ENCODE measurements around the gene EBF3.

Gene EBF3

DNA sequence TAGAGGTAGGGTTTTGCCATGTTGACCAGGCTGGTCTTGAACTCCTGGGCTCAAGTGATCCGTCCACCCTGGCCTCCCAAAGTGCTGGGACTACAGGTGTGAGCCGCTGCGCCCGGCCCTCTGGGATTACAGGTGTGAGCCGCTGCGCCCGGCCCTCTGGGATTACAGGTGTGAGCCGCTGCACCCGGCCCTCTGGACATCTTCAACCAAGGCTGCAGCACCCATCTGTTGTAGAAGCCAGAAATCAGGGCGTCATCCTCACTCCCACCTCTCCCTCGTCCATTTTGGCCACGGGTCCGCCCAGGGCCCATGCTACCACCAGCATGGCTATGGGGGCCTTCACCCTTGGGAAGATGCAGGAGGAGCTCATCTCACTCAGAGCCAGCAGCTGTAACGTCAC is 38.5 kb upstream of the EBF3 start:
- H3K4me1 ChIP-seq (ENCODE audit: low read length) = no peaks in the 10 kb centered on the region
- no peak overlapping the region for H3K4me2 ChIP-seq (ENCODE audit: low read length)
- no peak overlapping the region for H3K9ac ChIP-seq (ENCODE audit: low read length)
- no peaks in the 10 kb centered on the region for H3K79me2 ChIP-seq (ENCODE audit: low read length)
- no peak overlapping the region for H2AFZ ChIP-seq (ENCODE audit: low read depth, low read length)
- H3K9me3 ChIP-seq (ENCODE audit: insufficient read depth, low read length) = no peaks in the 10 kb centered on the region
- no peak for TF ChIP-seq EZH2phosphoT487 (IDR thresholded peaks at IDR 0.05; ENCODE audit: low read depth)
- TF ChIP-seq, protein P1, sequence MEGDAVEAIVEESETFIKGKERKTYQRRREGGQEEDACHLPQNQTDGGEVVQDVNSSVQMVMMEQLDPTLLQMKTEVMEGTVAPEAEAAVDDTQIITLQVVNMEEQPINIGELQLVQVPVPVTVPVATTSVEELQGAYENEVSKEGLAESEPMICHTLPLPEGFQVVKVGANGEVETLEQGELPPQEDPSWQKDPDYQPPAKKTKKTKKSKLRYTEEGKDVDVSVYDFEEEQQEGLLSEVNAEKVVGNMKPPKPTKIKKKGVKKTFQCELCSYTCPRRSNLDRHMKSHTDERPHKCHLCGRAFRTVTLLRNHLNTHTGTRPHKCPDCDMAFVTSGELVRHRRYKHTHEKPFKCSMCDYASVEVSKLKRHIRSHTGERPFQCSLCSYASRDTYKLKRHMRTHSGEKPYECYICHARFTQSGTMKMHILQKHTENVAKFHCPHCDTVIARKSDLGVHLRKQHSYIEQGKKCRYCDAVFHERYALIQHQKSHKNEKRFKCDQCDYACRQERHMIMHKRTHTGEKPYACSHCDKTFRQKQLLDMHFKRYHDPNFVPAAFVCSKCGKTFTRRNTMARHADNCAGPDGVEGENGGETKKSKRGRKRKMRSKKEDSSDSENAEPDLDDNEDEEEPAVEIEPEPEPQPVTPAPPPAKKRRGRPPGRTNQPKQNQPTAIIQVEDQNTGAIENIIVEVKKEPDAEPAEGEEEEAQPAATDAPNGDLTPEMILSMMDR (IDR thresholded peaks at IDR 0.05; ENCODE audit: low read depth, low read length) = no peak
- H3K27ac ChIP-seq (ENCODE audit: low read length) = no peak overlapping the region
- no peak overlapping the region for H3K4me3 ChIP-seq (ENCODE audit: low read length)
- H4K20me1 ChIP-seq (ENCODE audit: insufficient read depth, low read length) = no peaks in the 10 kb centered on the region
- H3K36me3 ChIP-seq (replicated peaks; ENCODE audit: low read depth, low read length) = no peaks in the 10 kb centered on the region
- H3K27me3 ChIP-seq (ENCODE audit: low read depth, low read length) = no peaks in the 10 kb centered on the region

DNA sequence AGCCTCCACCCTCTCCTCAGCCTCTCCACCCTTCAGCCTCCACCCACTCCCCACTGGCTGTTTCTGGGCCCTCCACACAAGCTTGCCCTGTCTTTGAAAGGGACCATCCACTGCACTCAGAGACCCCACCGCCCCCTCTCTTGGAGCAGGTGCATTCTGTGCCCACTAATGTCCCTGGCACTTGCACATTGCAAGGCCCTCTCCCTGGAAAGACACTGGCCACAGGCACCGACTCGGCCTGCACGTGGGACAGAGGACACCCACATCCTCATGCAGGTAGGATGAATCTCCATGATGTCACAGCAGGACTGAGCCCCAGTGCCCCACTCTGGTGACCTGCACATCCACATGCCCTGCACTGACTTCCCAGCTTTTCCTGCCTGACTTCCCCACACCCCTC is 36.8 kb upstream of the EBF3 start:
- no peak overlapping the region for H3K4me2 ChIP-seq (ENCODE audit: low read length)
- no peak overlapping the region for H2AFZ ChIP-seq (ENCODE audit: low read depth, low read length)
- H3K4me1 ChIP-seq (ENCODE audit: low read length) = no peaks in the 10 kb centered on the region
- TF ChIP-seq, protein P1 (IDR thresholded peaks at IDR 0.05; ENCODE audit: low read depth, low read length) = no peak
- no peak for TF ChIP-seq EZH2phosphoT487 (IDR thresholded peaks at IDR 0.05; ENCODE audit: low read depth)
- no peaks in the 10 kb centered on the region for H3K9me3 ChIP-seq (ENCODE audit: insufficient read depth, low read length)
- H3K4me3 ChIP-seq (ENCODE audit: low read length) = no peak overlapping the region
- H3K27ac ChIP-seq (ENCODE audit: low read length) = no peak overlapping the region
- no peaks in the 10 kb centered on the region for H3K36me3 ChIP-seq (replicated peaks; ENCODE audit: low read depth, low read length)
- H3K79me2 ChIP-seq (ENCODE audit: low read length) = no peaks in the 10 kb centered on the region
- H3K9ac ChIP-seq (ENCODE audit: low read length) = no peak overlapping the region
- no peaks in the 10 kb centered on the region for H4K20me1 ChIP-seq (ENCODE audit: insufficient read depth, low read length)
- no peaks in the 10 kb centered on the region for H3K27me3 ChIP-seq (ENCODE audit: low read depth, low read length)

DNA sequence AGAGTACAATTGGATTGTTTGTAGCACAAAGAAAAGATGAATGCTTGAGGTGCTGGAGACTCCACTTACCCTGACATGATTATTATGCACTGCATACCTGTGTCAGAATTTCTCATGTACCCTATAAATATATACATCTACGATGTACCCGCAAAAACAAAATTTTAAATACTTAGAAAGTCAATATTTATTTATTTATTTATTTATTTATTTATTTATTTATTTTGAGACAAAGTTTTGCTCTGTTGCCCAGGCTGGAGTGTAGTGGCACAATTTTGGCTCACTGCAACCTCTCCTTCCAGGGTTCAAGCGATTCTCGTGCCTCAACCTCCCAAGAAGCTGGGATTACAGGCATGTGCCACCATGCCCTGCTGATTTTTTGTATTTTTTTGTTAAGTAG is 35.1 kb upstream of the EBF3 start:
- no peak overlapping the region for H3K4me2 ChIP-seq (ENCODE audit: low read length)
- H3K4me1 ChIP-seq (ENCODE audit: low read length) = no peaks in the 10 kb centered on the region
- H3K4me3 ChIP-seq (ENCODE audit: low read length) = no peak overlapping the region
- no peak overlapping the region for H3K27ac ChIP-seq (ENCODE audit: low read length)
- no peak for TF ChIP-seq EZH2phosphoT487 (IDR thresholded peaks at IDR 0.05; ENCODE audit: low read depth)
- TF ChIP-seq, protein P1 (IDR thresholded peaks at IDR 0.05; ENCODE audit: low read depth, low read length) = no peak
- no peaks in the 10 kb centered on the region for H3K79me2 ChIP-seq (ENCODE audit: low read length)
- H3K9me3 ChIP-seq (ENCODE audit: insufficient read depth, low read length) = no peaks in the 10 kb centered on the region
- no peak overlapping the region for H3K9ac ChIP-seq (ENCODE audit: low read length)
- no peaks in the 10 kb centered on the region for H4K20me1 ChIP-seq (ENCODE audit: insufficient read depth, low read length)
- H3K27me3 ChIP-seq (ENCODE audit: low read depth, low read length) = no peaks in the 10 kb centered on the region
- no peaks in the 10 kb centered on the region for H3K36me3 ChIP-seq (replicated peaks; ENCODE audit: low read depth, low read length)
- H2AFZ ChIP-seq (ENCODE audit: low read depth, low read length) = no peak overlapping the region

DNA sequence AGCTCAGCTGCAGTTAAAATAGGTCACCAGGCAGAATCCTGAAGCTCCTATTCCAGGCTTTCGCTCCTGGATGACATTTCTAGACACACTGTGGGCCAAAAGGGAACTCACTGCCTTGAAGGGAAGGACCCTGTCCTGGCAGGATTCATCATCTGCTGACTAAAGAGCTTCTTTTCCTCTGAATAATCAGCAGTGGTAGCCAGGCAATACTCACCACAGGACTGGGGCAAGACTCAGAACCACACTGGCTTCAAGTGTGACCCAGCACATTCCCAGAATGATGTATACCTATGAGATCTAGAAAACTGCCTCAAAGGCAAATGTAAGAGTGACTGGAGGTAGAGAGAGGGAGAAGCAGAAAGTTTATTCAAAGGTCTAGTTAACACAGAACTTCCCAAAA is 29.5 kb upstream of the EBF3 start:
- no peak overlapping the region for H3K27ac ChIP-seq (ENCODE audit: low read length)
- no peak for TF ChIP-seq EZH2phosphoT487 (IDR thresholded peaks at IDR 0.05; ENCODE audit: low read depth)
- TF ChIP-seq, protein P1 (IDR thresholded peaks at IDR 0.05; ENCODE audit: low read depth, low read length) = no peak
- H3K27me3 ChIP-seq (ENCODE audit: low read depth, low read length) = no peaks in the 10 kb centered on the region
- H3K9me3 ChIP-seq (ENCODE audit: insufficient read depth, low read length) = no peaks in the 10 kb centered on the region
- no peak overlapping the region for H3K4me2 ChIP-seq (ENCODE audit: low read length)
- no peak overlapping the region for H3K9ac ChIP-seq (ENCODE audit: low read length)
- H3K4me1 ChIP-seq (ENCODE audit: low read length) = no peaks in the 10 kb centered on the region
- H3K79me2 ChIP-seq (ENCODE audit: low read length) = no peaks in the 10 kb centered on the region
- H4K20me1 ChIP-seq (ENCODE audit: insufficient read depth, low read length) = no peaks in the 10 kb centered on the region
- no peaks in the 10 kb centered on the region for H3K36me3 ChIP-seq (replicated peaks; ENCODE audit: low read depth, low read length)
- no peak overlapping the region for H2AFZ ChIP-seq (ENCODE audit: low read depth, low read length)
- H3K4me3 ChIP-seq (ENCODE audit: low read length) = no peak overlapping the region
